GM10266 (cell line): Measurements from ENCODE around the gene RAD18.

Source experiments
- DNase-seq: peaks from one replicate; pipeline ENCODE4 v3.0.0; 2012; ENCODE audit errors: extremely low spot score
- TF ChIP-seq, protein P1 (sequence below): IDR thresholded peaks from 2 replicates; pipeline ENCODE4 v1.5.1; 2012; ENCODE audit warnings: mild to moderate bottlenecking, low read depth; ENCODE audit not compliant: control insufficient read depth, insufficient read depth; ENCODE audit errors: missing control alignments

Gene RAD18

DNA sequence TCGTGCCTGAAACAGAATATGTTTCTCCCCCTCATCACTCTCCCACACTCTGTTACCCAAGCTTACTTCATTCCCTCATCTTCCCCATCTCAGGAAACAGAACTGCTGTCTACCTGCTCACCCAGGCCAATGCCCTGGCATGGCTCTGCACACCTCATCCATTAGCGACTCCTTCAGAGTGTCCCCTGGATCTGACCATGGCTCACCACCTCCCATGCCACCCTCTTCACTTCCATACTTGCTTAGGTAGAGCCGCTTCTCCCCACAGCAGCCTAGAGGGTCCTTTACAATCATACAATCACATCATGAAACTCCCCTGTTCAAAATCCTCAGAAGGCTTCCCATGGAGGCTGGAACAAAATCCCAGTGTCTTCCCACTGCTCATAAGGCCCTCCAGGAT is 33.9 kb upstream of the RAD18 start:
- TF ChIP-seq, protein P1, sequence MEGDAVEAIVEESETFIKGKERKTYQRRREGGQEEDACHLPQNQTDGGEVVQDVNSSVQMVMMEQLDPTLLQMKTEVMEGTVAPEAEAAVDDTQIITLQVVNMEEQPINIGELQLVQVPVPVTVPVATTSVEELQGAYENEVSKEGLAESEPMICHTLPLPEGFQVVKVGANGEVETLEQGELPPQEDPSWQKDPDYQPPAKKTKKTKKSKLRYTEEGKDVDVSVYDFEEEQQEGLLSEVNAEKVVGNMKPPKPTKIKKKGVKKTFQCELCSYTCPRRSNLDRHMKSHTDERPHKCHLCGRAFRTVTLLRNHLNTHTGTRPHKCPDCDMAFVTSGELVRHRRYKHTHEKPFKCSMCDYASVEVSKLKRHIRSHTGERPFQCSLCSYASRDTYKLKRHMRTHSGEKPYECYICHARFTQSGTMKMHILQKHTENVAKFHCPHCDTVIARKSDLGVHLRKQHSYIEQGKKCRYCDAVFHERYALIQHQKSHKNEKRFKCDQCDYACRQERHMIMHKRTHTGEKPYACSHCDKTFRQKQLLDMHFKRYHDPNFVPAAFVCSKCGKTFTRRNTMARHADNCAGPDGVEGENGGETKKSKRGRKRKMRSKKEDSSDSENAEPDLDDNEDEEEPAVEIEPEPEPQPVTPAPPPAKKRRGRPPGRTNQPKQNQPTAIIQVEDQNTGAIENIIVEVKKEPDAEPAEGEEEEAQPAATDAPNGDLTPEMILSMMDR, result no peak
- DNase-seq, result no peak

DNA sequence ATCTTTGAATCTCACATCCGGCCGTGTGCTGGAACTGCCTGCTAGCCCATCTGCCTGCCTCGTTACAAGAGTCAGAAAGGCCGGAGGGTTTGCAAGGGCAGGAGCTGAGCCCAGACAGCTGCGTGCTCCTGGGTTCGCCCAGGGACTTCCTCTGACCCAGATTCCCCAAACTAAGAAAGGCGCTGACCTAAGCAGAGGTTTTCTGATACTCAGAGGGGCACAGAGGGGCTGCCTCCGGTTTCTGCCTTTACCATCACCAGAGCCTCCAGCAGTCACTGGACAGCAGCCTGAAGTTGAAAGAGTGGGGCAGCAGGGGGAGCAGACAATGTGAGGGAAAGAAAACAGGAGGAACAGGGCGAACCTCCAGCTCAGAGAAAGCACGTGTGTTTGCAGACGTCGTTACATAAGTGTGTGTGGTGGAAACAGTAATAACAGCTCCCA is 33.4 kb upstream of the RAD18 start:
- DNase-seq, result no peak
- TF ChIP-seq, protein P1, result no peak

DNA sequence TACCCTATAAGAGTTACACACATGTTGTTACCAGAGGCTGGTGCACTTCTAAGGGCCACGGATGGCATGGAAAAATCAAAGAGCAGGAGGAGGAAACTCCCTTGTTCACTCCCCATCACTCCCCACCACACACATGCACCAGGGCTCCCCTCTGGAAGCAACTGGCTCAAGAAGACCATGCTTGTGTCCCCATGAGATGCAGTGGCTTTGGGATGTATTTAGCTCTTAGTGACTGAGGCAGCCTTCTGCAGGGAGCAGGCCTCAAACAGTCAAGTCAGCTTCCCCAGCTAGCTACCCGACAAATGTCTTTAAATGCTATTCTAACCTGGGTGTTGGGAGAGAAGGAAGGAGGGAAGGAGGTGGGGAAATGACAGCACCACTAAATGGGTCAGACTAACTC is 32.9 kb upstream of the RAD18 start:
- DNase-seq, result no peak

DNA sequence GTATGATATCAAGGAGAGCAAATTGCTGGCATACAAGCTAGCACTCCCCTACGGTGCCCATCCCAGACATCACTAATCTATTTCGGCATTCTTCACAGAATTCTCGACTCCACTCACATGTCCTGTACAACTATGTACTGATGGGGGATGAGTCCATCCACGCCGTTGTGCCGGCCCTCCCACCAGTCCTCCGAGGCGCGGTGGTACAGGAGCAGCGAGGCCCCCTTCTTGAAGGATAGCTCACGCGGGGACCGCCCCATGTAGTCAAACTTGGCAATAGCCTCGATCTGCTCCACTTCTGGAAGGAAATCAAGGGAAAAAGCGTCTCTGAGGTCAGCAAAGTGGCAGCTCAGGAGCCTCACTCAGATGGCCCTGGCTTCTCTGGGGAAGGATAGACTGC is 31.0 kb upstream of the RAD18 start:
- DNase-seq, result no peak
- TF ChIP-seq, protein P1, result no peak

More for the DNA sequence above, 32.9 kb upstream of the RAD18 start:
- TF ChIP-seq, protein P1, result no peak

DNA sequence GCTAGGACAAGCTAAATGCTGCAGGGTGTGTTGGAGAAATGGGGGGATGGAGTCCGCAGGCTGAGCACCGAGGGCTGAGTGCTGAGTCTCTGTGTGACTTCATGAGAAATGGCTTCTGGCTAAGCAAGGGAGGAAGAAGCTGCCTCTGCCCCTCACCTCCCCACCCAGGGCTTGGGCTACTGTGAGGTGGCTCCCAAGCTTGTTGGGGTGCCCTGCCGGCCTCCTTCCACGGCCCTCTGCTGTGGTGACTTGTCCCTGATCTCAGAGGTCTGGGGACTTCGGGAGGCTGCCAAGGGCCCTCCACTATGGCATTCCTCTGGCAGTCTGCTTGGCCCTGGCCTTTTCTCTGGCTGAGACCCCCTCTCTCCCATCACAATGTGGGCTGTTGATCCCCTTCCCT is 30.1 kb upstream of the RAD18 start:
- DNase-seq, result no peak
- TF ChIP-seq, protein P1, result no peak

DNA sequence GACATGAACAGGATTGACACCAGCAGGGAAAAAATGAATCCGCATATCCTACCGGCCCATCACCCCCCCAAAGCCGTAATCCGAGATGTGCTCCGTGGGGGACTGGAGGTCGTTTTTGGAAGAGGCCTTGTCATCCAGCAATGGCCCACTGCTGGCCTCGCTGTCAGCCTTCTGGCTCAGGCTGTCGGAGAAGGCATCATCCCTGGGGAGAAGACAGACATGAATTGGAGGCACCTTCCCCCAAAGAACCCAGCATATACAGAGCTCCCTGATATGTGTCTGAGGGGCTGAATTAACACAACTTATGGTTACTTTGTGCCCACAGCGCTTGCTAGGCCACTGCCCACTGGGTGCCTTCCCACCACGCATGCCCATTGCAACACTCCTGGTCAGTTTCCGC is 29.6 kb upstream of the RAD18 start:
- DNase-seq, result no peak
- TF ChIP-seq, protein P1, result no peak

DNA sequence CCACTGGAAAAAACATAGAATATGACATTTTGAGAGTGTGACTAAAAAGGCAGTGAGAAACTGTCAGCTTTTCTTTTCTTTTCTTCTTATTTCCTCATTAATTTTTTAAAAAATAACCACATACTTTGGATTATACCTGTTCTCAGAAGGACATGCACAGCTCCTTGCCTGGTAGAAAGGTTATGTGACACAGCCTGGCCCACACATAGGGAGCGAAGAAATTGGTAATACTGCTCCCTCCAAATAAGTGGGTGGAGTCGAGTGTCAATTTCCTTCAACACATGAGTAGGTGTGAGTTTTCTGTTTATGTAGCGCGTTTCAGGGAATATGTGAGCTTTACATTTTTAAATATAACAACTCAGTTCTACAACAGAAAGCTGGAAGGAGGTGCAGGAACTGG is 28.9 kb upstream of the RAD18 start:
- DNase-seq, result no peak
- TF ChIP-seq, protein P1, result no peak
